Measurements from ENCODE around the gene NADSYN1.

DNA sequence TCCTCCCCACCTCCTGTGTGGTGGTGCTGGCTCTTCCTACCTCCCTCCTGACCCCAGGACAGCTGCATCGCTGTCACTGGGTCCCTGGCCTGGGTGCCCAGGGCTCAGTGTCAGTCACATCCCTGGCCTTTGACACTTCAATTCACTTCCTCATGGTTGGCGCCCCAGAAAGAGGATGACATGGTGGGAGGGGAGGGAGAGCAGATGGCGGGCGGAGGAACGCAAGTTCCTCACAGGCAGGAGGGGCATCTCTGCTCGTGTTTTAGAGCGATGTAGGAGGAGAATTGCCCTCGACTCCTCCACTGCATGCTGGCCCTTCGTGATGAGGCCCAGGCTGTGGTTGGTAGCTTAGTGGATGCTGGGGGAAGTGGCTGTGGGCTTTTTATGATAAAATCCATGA is 38.9 kb downstream of the NADSYN1 start:
- TF ChIP-seq POLR2A (IDR thresholded peaks at IDR 0.05): no peak
- TF ChIP-seq, protein P1, sequence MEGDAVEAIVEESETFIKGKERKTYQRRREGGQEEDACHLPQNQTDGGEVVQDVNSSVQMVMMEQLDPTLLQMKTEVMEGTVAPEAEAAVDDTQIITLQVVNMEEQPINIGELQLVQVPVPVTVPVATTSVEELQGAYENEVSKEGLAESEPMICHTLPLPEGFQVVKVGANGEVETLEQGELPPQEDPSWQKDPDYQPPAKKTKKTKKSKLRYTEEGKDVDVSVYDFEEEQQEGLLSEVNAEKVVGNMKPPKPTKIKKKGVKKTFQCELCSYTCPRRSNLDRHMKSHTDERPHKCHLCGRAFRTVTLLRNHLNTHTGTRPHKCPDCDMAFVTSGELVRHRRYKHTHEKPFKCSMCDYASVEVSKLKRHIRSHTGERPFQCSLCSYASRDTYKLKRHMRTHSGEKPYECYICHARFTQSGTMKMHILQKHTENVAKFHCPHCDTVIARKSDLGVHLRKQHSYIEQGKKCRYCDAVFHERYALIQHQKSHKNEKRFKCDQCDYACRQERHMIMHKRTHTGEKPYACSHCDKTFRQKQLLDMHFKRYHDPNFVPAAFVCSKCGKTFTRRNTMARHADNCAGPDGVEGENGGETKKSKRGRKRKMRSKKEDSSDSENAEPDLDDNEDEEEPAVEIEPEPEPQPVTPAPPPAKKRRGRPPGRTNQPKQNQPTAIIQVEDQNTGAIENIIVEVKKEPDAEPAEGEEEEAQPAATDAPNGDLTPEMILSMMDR (IDR thresholded peaks at IDR 0.05): no peak
- TF ChIP-seq EP300 (IDR thresholded peaks at IDR 0.05): no peak
- TF ChIP-seq POLR2AphosphoS5 (IDR thresholded peaks at IDR 0.05): no peak

All from stomach (tissue), 4 donors.